ENCODE measurements around the gene PROCR. TPM values are rescaled to one million over a fixed set of nuclear protein-coding genes. Genes with fewer than 3 reads are reported as not detected.
A peak's percentile ranks its signal among the peaks of the same experiment; 100 is the strongest.

Gene PROCR
- total RNA-seq, 1 experiment from 2014 or later: 55.7 TPM

DNA sequence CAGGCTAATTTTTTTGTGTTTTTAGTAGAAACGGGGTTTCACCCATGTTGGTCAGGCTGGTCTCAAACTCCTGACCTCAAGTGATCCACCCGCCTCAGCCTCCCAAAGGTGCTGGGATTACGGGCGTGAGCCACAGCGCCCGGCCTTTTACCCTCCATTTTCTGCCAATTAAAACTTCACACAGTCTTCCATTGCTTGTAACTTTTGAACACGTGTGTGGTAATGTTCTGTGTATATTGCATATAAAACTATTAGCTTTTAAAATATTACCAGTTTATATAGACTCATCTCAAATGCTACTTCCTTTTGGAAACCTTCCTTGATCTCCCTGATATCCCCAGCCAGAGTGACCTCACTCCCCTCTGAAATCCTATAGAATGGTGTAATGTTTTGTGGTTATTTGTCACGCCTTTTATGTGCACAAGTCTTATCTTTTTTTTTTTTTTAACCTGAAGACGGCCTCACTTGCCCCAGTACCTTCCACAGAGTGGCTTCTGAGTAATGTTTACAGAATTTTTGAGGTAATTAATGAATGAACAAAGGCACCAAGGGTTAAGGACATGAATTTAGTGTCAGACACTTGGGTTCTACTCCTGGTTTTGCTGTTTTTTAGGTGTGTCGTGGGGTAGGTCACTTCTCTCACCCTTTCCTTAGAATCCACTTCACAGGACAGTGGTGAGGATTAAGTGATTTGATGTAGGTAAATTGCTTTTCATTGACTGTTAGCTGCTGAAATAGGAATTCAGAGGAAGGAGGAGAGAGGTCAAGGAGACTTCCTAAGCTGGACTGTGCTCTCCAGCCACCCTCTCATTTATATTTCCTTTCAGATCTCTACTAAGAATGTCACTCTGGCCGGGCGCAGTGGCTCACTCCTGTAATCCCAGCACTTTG lies 43.4 kb downstream of the PROCR start:
- H3K36me3 ChIP-seq (ENCODE audit: low read depth, low read length): no peaks in the 10 kb centered on the region
- H3K9me2 ChIP-seq (replicated peaks; ENCODE audit: low read length): no peaks in the 10 kb centered on the region
- H3F3A ChIP-seq (ENCODE audit: low read length, unreplicated experiment): no peaks in the 10 kb centered on the region
- BruUV-seq (replicated peaks): TSS peak; percentile 31
- H3K9me3 ChIP-seq (ENCODE audit: low read length): no peaks in the 10 kb centered on the region
- TF ChIP-seq EZH2phosphoT487 (IDR thresholded peaks at IDR 0.05; ENCODE audit: borderline replicate concordance, low read length) (no peak), CTCF (conservative IDR thresholded peaks at IDR 0.05; ENCODE audit: low read depth, low read length) (no peak), EZH2 (IDR thresholded peaks at IDR 0.05; ENCODE audit: low read length, unreplicated experiment) (no peak)
- no peak overlapping the region; the same call in 1 of the 2 replicates for H2AFZ ChIP-seq (ENCODE audit: low read length)
- no peaks in the 10 kb centered on the region for H4K20me1 ChIP-seq (ENCODE audit: low read length)
- no peaks in the 10 kb centered on the region for H3K79me2 ChIP-seq (ENCODE audit: low read length)
- peak overlapping the region; percentile 19 for H3K4me2 ChIP-seq (ENCODE audit: low read length)
- H3K4me1 ChIP-seq (ENCODE audit: insufficient read depth, low read length): peaks cover 18% of the 10 kb centered on the region
- H3K27me3 ChIP-seq (ENCODE audit: low read length): no peaks in the 10 kb centered on the region
- peak; percentile 89 for DNase-seq
- no peak overlapping the region for H3K9ac ChIP-seq (ENCODE audit: low read length)
- POLR2A ChIA-PET (ENCODE audit: unreplicated experiment): no interaction called here
- CTCF ChIA-PET: interaction anchor here (0.7 to 2.1 kb wide), 3 partner anchors 70 to 122 kb away, joined by 4 to 9 read pairs (median 8); no protein-coding TSS in a partner anchor
- peak; percentile 84 for ATAC-seq
- H3K4me3 ChIP-seq (ENCODE audit: low read length): no peak overlapping the region
- intact Hi-C loops (cut with micrococcal nuclease): loop anchor here (2.0 kb wide), 1 partner anchor 47 kb away; no protein-coding TSS in a partner anchor
- peak overlapping the region; percentile 39 for H3K27ac ChIP-seq (ENCODE audit: low read length)

DNA sequence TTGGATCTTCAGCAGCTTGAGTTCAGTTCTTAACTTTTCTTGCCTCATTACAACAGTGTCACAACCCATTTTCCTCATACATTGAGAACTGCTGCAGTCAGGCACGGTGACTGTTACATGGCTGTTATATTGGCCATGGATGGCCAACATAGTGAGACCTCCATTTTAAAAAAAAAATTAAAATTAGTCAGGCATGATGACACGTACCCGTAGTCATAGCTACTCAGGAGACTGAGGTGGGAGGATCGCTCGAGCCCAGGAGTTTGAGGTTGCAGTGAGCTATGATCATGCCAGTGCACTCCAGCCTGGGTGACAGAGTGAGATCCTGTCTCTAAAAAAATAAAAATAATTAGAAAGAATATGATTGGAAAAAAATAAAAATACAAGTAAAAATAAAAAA lies 44.7 kb downstream of the PROCR start:
- TF ChIP-seq EZH2 (IDR thresholded peaks at IDR 0.05; ENCODE audit: low read length, unreplicated experiment) (no peak), CTCF (conservative IDR thresholded peaks at IDR 0.05; ENCODE audit: low read depth, low read length) (no peak)
- BruUV-seq (replicated peaks): no TSS peak
- Histone ChIP-seq H3K4me3 (ENCODE audit: low read length) (no peak overlapping the region), H3K9me3 (ENCODE audit: low read length) (no peaks in the 10 kb centered on the region), H4K20me1 (ENCODE audit: low read length) (no peaks in the 10 kb centered on the region), H3K4me2 (ENCODE audit: low read length) (no peak overlapping the region), H3K4me1 (ENCODE audit: insufficient read depth, low read length) (peaks cover 18% of the 10 kb centered on the region), H3K79me2 (ENCODE audit: low read length) (no peaks in the 10 kb centered on the region), H3K9ac (ENCODE audit: low read length) (no peak overlapping the region), H3K36me3 (ENCODE audit: low read depth, low read length) (no peaks in the 10 kb centered on the region), H2AFZ (ENCODE audit: low read length) (no peak overlapping the region), H3K27ac (ENCODE audit: low read length) (no peak overlapping the region), H3K9me2 (replicated peaks; ENCODE audit: low read length) (no peaks in the 10 kb centered on the region), H3K27me3 (ENCODE audit: low read length) (no peaks in the 10 kb centered on the region), H3F3A (ENCODE audit: low read length, unreplicated experiment) (no peaks in the 10 kb centered on the region)
- ChIA-PET CTCF (interaction anchor here (2.1 kb wide), 1 partner anchor 72 kb away, joined by 9 read pairs; no protein-coding TSS in a partner anchor), POLR2A (ENCODE audit: unreplicated experiment) (no interaction called here)
- peak; percentile 23 for DNase-seq
- ATAC-seq: no peak
- intact Hi-C loops (cut with micrococcal nuclease): no loop called here

GRCh38 chr20:35223941-35224340 lies 52.1 kb downstream of the PROCR start:
- BruUV-seq (replicated peaks): no TSS peak
- H3K27ac ChIP-seq (ENCODE audit: low read length): no peak overlapping the region

More at GRCh38 chr20:35223941-35224340, 52.1 kb downstream of the PROCR start:
- Histone ChIP-seq H3K9me2 (replicated peaks; ENCODE audit: low read length) (no peaks in the 10 kb centered on the region), H3K4me2 (ENCODE audit: low read length) (no peak overlapping the region), H3K4me1 (ENCODE audit: insufficient read depth, low read length) (no peaks in the 10 kb centered on the region), H3K9me3 (ENCODE audit: low read length) (no peaks in the 10 kb centered on the region), H3K4me3 (ENCODE audit: low read length) (no peak overlapping the region), H3K36me3 (ENCODE audit: low read depth, low read length) (no peaks in the 10 kb centered on the region), H3K79me2 (ENCODE audit: low read length) (no peaks in the 10 kb centered on the region), H3F3A (ENCODE audit: low read length, unreplicated experiment) (no peaks in the 10 kb centered on the region), H3K9ac (ENCODE audit: low read length) (no peak overlapping the region), H3K27me3 (ENCODE audit: low read length) (peaks cover 23% of the 10 kb centered on the region), H4K20me1 (ENCODE audit: low read length) (no peaks in the 10 kb centered on the region), H2AFZ (ENCODE audit: low read length) (no peak overlapping the region)
- no peak for TF ChIP-seq CTCF (conservative IDR thresholded peaks at IDR 0.05; ENCODE audit: low read depth, low read length)
- no peak for TF ChIP-seq EZH2phosphoT487 (IDR thresholded peaks at IDR 0.05; ENCODE audit: borderline replicate concordance, low read length)
- no peak for TF ChIP-seq EZH2 (IDR thresholded peaks at IDR 0.05; ENCODE audit: low read length, unreplicated experiment)
- CTCF ChIA-PET: interaction anchor here (0.6 kb wide), 1 partner anchor 41 kb away, joined by 8 read pairs; no protein-coding TSS in a partner anchor
- POLR2A ChIA-PET (ENCODE audit: unreplicated experiment): no interaction called here
- ATAC-seq (no peak), DNase-seq (no peak)
- intact Hi-C loops (cut with micrococcal nuclease): no loop called here
